Measurements from ENCODE around the gene TSPYL2.

Gene TSPYL2

GRCh38 chrX:53080628-53081580 is 1.3 kb upstream of the TSPYL2 start:
- Histone ChIP-seq H3K27me3 (ENCODE audit: insufficient read depth, low read length) (no peaks in the 10 kb centered on the region), H3K27ac (ENCODE audit: low read depth, low read length) (peak overlapping the region; percentile 83), H2AFZ (ENCODE audit: low read length, unreplicated experiment) (no peak overlapping the region), H3K36me3 (ENCODE audit: insufficient read depth, low read length) (peaks cover 4% of the 10 kb centered on the region; the same call in 1 of the 2 replicates), H3K4me1 (ENCODE audit: control insufficient read depth, insufficient read depth, low read length, unreplicated experiment) (peaks cover 7% of the 10 kb centered on the region), H3K4me3 (ENCODE audit: low read depth, low read length) (peak overlapping the region; percentile 68), H3K79me2 (ENCODE audit: control insufficient read depth, insufficient read depth, low read length, unreplicated experiment) (peaks cover 20% of the 10 kb centered on the region)

GRCh38 chrX:53082773-53083616 is 828 bp downstream of the TSPYL2 start:
- H3K4me1 ChIP-seq (ENCODE audit: control insufficient read depth, insufficient read depth, low read length, unreplicated experiment): peaks cover 24% of the 10 kb centered on the region
- no peaks in the 10 kb centered on the region for H3K27me3 ChIP-seq (ENCODE audit: insufficient read depth, low read length)
- peaks cover 20% of the 10 kb centered on the region for H3K79me2 ChIP-seq (ENCODE audit: control insufficient read depth, insufficient read depth, low read length, unreplicated experiment)
- no peak overlapping the region for H2AFZ ChIP-seq (ENCODE audit: low read length, unreplicated experiment)
- peak overlapping the region; percentile 90 for H3K4me3 ChIP-seq (ENCODE audit: low read depth, low read length)
- H3K27ac ChIP-seq (ENCODE audit: low read depth, low read length): peak overlapping the region; percentile 55; the same call in 1 of the 2 replicates
- H3K36me3 ChIP-seq (ENCODE audit: insufficient read depth, low read length): peaks cover 7% of the 10 kb centered on the region; the same call in 1 of the 2 replicates

- Histone ChIP-seq H3K27ac (ENCODE audit: low read depth, low read length) (no peak overlapping the region), H3K4me3 (ENCODE audit: low read depth, low read length) (peak overlapping the region; percentile 90), H3K27me3 (ENCODE audit: insufficient read depth, low read length) (no peaks in the 10 kb centered on the region), H2AFZ (ENCODE audit: low read length, unreplicated experiment) (no peak overlapping the region), H3K79me2 (ENCODE audit: control insufficient read depth, insufficient read depth, low read length, unreplicated experiment) (peaks cover 20% of the 10 kb centered on the region), H3K4me1 (ENCODE audit: control insufficient read depth, insufficient read depth, low read length, unreplicated experiment) (peaks cover 24% of the 10 kb centered on the region), H3K36me3 (ENCODE audit: insufficient read depth, low read length) (peaks cover 7% of the 10 kb centered on the region; the same call in 1 of the 2 replicates)
Measured at GRCh38 chrX:53084043-53084570, 1.9 kb downstream of the TSPYL2 start.

- peaks cover 7% of the 10 kb centered on the region; the same call in 1 of the 2 replicates for H3K36me3 ChIP-seq (ENCODE audit: insufficient read depth, low read length)
- H3K4me3 ChIP-seq (ENCODE audit: low read depth, low read length): no peak overlapping the region
- H3K27ac ChIP-seq (ENCODE audit: low read depth, low read length): no peak overlapping the region
- peaks cover 24% of the 10 kb centered on the region for H3K4me1 ChIP-seq (ENCODE audit: control insufficient read depth, insufficient read depth, low read length, unreplicated experiment)
- no peak overlapping the region for H2AFZ ChIP-seq (ENCODE audit: low read length, unreplicated experiment)
- H3K79me2 ChIP-seq (ENCODE audit: control insufficient read depth, insufficient read depth, low read length, unreplicated experiment): peaks cover 20% of the 10 kb centered on the region
- no peaks in the 10 kb centered on the region for H3K27me3 ChIP-seq (ENCODE audit: insufficient read depth, low read length)
Measured at GRCh38 chrX:53084863-53085262, 2.7 kb downstream of the TSPYL2 start.

- Histone ChIP-seq H3K4me3 (ENCODE audit: low read depth, low read length) (no peak overlapping the region), H3K27ac (ENCODE audit: low read depth, low read length) (no peak overlapping the region; the same call in none of the 2 replicates), H3K27me3 (ENCODE audit: insufficient read depth, low read length) (no peaks in the 10 kb centered on the region), H3K36me3 (ENCODE audit: insufficient read depth, low read length) (peaks cover 7% of the 10 kb centered on the region; the same call in 1 of the 2 replicates), H3K4me1 (ENCODE audit: control insufficient read depth, insufficient read depth, low read length, unreplicated experiment) (peaks cover 24% of the 10 kb centered on the region), H3K79me2 (ENCODE audit: control insufficient read depth, insufficient read depth, low read length, unreplicated experiment) (peaks cover 20% of the 10 kb centered on the region), H2AFZ (ENCODE audit: low read length, unreplicated experiment) (no peak overlapping the region)
Measured at GRCh38 chrX:53085661-53086229, 3.6 kb downstream of the TSPYL2 start.

- Histone ChIP-seq H2AFZ (ENCODE audit: low read length, unreplicated experiment) (no peak overlapping the region), H3K79me2 (ENCODE audit: control insufficient read depth, insufficient read depth, low read length, unreplicated experiment) (peaks cover 20% of the 10 kb centered on the region), H3K27me3 (ENCODE audit: insufficient read depth, low read length) (no peaks in the 10 kb centered on the region), H3K4me1 (ENCODE audit: control insufficient read depth, insufficient read depth, low read length, unreplicated experiment) (peaks cover 24% of the 10 kb centered on the region), H3K27ac (ENCODE audit: low read depth, low read length) (peak overlapping the region; percentile 38; the same call in 1 of the 2 replicates), H3K36me3 (ENCODE audit: insufficient read depth, low read length) (peaks cover 7% of the 10 kb centered on the region; the same call in 1 of the 2 replicates), H3K4me3 (ENCODE audit: low read depth, low read length) (no peak overlapping the region)
Measured at GRCh38 chrX:53086464-53086863, 4.3 kb downstream of the TSPYL2 start.

- H2AFZ ChIP-seq (ENCODE audit: low read length, unreplicated experiment): no peak overlapping the region
- H3K4me1 ChIP-seq (ENCODE audit: control insufficient read depth, insufficient read depth, low read length, unreplicated experiment): peaks cover 24% of the 10 kb centered on the region
- no peaks in the 10 kb centered on the region for H3K27me3 ChIP-seq (ENCODE audit: insufficient read depth, low read length)
- no peak overlapping the region for H3K4me3 ChIP-seq (ENCODE audit: low read depth, low read length)
- H3K36me3 ChIP-seq (ENCODE audit: insufficient read depth, low read length): peaks cover 7% of the 10 kb centered on the region; the same call in 1 of the 2 replicates
- peaks cover 18% of the 10 kb centered on the region for H3K79me2 ChIP-seq (ENCODE audit: control insufficient read depth, insufficient read depth, low read length, unreplicated experiment)
- H3K27ac ChIP-seq (ENCODE audit: low read depth, low read length): peak overlapping the region; percentile 65
Measured at GRCh38 chrX:53087388-53087831, 5.2 kb downstream of the TSPYL2 start.

GRCh38 chrX:53088136-53088974 is 6.2 kb downstream of the TSPYL2 start:
- H3K4me1 ChIP-seq (ENCODE audit: control insufficient read depth, insufficient read depth, low read length, unreplicated experiment): peaks cover 24% of the 10 kb centered on the region
- H3K36me3 ChIP-seq (ENCODE audit: insufficient read depth, low read length): peaks cover 7% of the 10 kb centered on the region; the same call in 1 of the 2 replicates
- H2AFZ ChIP-seq (ENCODE audit: low read length, unreplicated experiment): peak overlapping the region; percentile 37
- peaks cover 8% of the 10 kb centered on the region for H3K79me2 ChIP-seq (ENCODE audit: control insufficient read depth, insufficient read depth, low read length, unreplicated experiment)
- H3K27me3 ChIP-seq (ENCODE audit: insufficient read depth, low read length): no peaks in the 10 kb centered on the region
- H3K4me3 ChIP-seq (ENCODE audit: low read depth, low read length): peak overlapping the region; percentile 67
- H3K27ac ChIP-seq (ENCODE audit: low read depth, low read length): peak overlapping the region; percentile 86

- peak overlapping the region; percentile 37 for H2AFZ ChIP-seq (ENCODE audit: low read length, unreplicated experiment)
- peak overlapping the region; percentile 86 for H3K27ac ChIP-seq (ENCODE audit: low read depth, low read length)
- no peaks in the 10 kb centered on the region for H3K27me3 ChIP-seq (ENCODE audit: insufficient read depth, low read length)
- H3K4me3 ChIP-seq (ENCODE audit: low read depth, low read length): peak overlapping the region; percentile 67
- H3K4me1 ChIP-seq (ENCODE audit: control insufficient read depth, insufficient read depth, low read length, unreplicated experiment): peaks cover 18% of the 10 kb centered on the region
- H3K36me3 ChIP-seq (ENCODE audit: insufficient read depth, low read length): peaks cover 7% of the 10 kb centered on the region; the same call in 1 of the 2 replicates
- H3K79me2 ChIP-seq (ENCODE audit: control insufficient read depth, insufficient read depth, low read length, unreplicated experiment): no peaks in the 10 kb centered on the region
Measured at GRCh38 chrX:53089224-53089842, 7.2 kb downstream of the TSPYL2 start.

All from ACC112 (cell line).